ENCODE results near the gene PAK4.

GRCh38 chr19:39138221-39139211, 12.9 kb downstream of the PAK4 start:
- no peak for TF ChIP-seq CTCF (IDR thresholded peaks at IDR 0.05; ENCODE audit: low read depth, low read length)
- no peak for TF ChIP-seq POLR2A (IDR thresholded peaks at IDR 0.05; ENCODE audit: extremely low read depth, insufficient read length)

Data from NB4 (cell line).